GM08714 (cell line): ENCODE data around the gene ATP4B.

Experiments
- H3K4me3 ChIP-seq: fragments of 200-500 bp; sonication (Bioruptor generic); 2 replicates; pipeline ENCODE4 v1.5.1; 2014; ENCODE audit warnings: mild to moderate bottlenecking, low read length, inconsistent platforms
- ZNF274 ChIP-seq: IDR thresholded peaks from 2 replicates; pipeline ENCODE4 v1.6.1; 2012; ENCODE audit warnings: mild to moderate bottlenecking, low read depth, low read length

ATP4B gene

DNA sequence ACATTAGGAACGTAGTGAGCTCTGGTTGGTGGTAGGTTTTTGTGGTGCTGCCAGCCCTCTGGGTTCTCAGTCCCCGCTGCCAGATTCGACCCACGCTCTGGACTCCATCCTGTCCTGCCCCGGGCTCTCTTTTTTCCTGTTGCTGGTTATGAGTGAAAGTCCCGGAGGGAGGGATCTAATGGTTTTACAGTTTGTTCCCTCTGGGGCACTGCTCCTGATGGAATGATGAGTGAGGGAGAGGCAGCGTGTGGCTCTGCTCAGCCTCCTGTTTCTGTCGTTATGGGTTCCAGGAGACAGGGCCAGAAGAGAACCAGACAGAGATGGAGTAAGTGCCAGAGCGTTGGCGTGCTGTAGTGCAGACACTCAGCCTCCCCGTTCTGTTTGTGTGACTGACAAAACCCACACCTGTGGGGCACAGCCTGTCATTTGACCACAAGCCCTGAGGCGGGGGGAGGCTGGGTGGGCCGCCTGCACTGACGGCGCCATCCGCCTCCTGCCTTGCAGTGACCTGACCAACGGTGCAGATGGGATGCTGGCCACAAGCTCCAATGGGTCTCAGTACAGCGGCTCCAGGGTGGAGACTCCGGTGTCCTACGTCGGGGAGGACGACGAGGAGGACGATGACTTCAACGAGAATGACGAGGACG, 18.3 kb downstream of the ATP4B start:
- TF ChIP-seq ZNF274 = no peak
- H3K4me3 ChIP-seq = no peak overlapping the region

DNA sequence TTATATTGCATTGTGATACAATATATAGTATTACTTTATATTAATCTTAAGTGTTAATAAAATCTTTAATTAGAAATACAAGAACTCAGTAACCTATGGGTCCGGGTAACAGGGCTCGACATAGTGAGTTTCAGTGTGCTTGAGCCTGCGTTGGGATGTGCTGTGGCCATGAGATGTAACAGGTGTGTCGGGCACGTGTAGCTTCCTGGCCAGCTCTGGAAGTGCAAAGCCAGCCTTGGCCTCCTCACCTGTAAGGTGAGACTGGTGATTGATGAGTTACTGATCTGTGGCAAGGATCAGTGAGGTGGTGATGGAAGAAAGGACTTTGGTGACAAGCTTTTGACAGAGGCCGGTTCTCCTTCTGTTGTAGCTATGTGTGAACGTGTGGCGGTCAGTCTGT, 19.2 kb downstream of the ATP4B start:
- TF ChIP-seq ZNF274 = no peak
- no peak overlapping the region for H3K4me3 ChIP-seq

DNA sequence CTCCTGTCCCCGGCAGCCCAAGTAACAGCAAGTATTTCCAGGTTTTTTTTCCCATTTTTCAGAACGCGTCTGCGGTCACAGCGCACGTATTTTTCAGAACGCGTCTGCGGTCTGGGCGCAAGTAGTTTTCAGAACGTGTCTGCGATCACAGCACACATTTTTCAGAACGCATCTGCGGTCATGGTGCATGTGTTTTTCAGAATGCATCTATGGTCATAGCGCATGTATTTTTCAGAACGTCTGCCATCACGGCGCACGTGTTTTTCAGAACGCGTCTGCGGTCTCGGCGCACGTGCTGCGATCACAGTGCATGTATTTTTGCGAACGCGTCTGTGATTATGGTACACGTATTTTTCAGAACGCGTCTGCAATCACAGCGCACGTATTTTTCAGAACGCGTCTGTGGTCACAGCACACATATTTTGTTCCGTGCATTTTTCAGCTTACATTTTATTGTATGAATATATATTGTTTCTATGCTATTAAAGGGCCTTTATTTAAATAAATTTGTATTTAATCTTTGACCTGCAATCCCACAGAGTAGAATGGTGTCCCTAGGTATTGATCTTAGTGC, 19.7 kb downstream of the ATP4B start:
- H3K4me3 ChIP-seq = no peak overlapping the region
- no peak for TF ChIP-seq ZNF274

DNA sequence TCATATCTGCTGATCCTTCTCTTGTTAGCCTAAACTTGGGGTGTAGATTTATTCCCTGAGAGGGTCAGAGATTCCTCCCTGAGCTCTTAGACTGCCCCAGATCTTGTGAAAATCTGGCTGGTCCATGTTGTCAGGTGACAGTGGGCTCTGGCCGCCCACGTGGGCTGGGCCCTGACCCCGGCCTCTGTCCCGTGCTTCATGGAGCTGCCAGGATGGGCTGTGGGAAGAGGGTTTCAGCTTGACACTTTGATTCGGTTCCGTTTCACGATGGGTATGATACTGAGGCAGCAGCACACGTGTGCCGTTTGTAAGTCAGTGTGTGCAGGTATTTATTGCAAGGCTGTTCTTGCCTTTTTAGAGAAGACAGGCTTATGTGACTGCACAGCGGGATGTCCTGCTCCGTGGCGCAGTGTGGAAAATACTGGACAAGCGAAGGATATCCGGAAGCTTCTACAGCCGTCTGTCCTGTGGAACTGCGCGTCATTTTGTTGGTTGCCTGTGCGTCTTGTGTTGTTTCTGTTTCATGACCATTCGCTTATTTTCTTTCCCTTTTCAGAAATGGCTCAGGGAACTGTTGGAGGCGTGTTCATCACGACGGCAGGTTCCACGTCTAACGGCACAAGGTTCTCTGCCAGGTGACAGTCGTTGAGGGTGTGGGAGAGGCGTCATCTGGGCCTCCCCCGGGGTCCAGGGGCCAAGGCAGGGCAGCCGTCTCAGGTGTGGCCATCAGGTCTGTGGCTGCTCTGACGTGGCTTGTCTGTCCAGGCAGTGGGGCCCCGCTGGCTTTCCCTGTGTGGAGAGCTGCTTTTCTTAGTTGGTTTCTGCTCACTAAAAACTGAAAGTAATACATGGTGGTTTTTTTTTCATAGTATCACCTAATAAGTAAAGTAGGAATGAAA, 20.5 kb downstream of the ATP4B start:
- no peak overlapping the region for H3K4me3 ChIP-seq
- TF ChIP-seq ZNF274 = no peak

- TF ChIP-seq ZNF274 = no peak
- H3K4me3 ChIP-seq = no peak overlapping the region
These were observed 21.6 kb downstream of the ATP4B start for GRCh38 chr13:113636266-113636963.

DNA sequence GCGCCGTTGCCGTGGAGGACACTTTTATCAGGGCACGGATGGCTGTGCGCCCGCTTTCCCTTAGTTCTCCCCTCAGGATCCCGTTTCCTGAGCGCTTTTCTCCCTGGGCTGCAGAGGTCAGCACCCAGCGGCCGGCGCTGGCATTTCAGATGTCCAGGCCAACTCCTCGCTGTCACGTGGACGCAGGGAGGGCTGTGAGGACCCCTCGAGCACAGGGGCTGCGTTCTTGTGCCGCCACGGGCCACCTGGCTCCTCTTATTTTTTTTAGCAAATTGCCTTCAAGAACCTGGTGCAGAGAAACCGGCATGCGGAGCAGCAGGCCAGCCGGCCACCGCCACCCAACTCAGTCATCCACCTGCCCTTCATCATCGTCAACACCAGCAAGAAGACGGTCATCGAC, 22.3 kb downstream of the ATP4B start:
- no peak overlapping the region for H3K4me3 ChIP-seq
- TF ChIP-seq ZNF274 = no peak

GRCh38 chr13:113635048-113635420, 23.0 kb downstream of the ATP4B start:
- no peak for TF ChIP-seq ZNF274

DNA sequence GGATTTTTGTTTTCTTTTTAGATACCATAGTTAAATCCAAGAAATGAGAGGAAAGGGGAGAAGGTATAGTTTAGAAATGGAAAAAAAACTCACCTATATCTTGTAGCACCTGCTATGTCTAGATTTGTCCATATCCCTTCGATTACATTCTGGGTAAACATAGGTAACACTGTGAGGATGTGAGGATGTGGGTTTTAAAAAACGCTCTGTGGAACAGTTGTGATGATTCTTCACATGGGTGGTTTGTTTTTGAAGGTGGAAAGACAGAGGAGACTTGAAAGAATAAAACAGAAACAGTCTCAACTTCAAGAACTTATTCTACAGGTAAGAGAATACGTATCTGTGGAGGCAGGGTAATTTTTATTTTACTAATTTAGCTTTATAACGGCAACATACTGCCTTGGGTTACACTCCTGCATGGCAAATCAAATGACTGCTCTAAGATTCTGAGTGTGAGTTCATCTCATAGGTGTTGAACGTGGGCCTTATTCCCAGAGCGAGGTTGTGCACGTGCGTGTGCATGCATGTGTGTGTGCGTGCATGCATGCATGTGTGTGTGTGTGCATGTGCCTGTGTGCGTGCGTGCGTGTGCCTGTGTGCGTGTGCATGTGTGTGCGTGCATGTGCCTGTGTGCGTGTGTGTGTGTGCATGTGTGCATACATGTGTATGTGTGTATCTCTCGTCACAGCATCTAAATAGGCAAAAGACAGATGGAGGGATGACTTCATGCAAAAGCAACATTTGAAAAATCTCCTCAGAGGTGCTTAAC, 23.5 kb downstream of the ATP4B start:
- no peak overlapping the region for H3K4me3 ChIP-seq
- TF ChIP-seq ZNF274 = no peak

More at GRCh38 chr13:113635048-113635420, 23.0 kb downstream of the ATP4B start:
- no peak overlapping the region for H3K4me3 ChIP-seq

- TF ChIP-seq ZNF274 = no peak
- H3K4me3 ChIP-seq = no peak overlapping the region
These were observed 24.5 kb downstream of the ATP4B start for GRCh38 chr13:113633485-113633873.

DNA sequence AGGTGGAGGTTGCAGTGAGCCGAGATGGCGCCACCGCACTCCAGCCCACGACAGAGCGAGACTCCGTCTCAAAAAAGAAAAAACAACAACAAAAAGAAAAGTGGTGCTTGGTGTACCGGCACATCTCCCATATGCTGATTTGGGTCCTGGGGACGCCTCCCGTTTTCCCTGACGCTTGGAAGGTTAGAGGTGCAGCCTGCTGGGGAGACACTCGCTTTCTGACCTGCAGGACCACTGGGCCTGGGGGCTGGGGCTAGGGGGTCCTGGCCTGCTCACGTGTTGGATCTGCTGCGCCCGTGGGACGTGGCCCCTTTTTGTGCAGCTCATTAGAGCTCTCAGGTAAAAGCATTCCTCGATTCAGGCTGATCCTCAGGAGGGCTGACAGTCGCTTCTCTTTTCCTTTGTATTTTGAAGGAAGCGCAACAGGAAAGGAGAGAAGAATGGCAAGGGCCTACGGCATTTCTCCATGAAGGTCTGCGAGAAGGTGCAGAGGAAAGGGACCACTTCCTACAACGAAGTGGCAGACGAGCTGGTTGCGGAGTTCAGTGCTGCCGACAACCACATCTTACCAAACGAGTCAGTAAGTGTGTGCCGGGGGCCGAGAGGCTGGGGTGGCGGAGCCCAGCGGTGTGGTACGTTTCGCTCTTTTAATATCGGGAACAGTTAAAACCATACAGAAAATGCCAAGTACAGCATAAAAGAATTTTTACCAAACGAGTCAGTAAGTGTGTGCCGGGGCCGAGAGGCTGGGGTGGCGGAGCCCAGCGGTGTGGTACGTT, 25.1 kb downstream of the ATP4B start:
- H3K4me3 ChIP-seq = no peak overlapping the region
- no peak for TF ChIP-seq ZNF274

GRCh38 chr13:113631341-113632095, 26.5 kb downstream of the ATP4B start:
- no peak overlapping the region for H3K4me3 ChIP-seq
- no peak for TF ChIP-seq ZNF274

DNA sequence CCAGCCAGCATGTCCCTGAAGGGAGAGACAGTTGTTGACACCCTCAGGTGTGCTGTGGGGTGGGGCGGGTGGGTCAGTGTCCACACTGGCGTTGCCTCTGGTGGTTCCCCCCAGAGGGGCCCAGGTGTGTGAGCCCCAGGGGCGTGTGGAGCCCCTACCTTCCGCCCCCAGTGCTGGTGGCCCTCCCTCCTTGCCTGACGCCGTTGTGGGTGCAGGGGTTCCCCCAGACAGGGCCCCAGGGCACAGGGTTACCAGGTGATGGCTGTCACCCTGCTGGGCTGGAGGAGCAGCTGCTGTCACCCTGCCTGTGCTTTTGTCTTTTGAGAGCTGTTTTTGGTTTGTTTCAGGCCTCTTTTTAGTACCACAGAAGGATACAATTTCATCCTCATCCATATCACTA, 27.2 kb downstream of the ATP4B start:
- TF ChIP-seq ZNF274 = no peak
- no peak overlapping the region for H3K4me3 ChIP-seq
